Measurements from ENCODE around the gene CTNNA3. TPM values are rescaled to one million over a fixed set of nuclear protein-coding genes. Genes with fewer than 3 reads are reported as not detected.

The CTNNA3 gene
- total RNA-seq, 6 experiments from 2014 or later, result 0.19 to 3.6 (median 1.2) TPM

- TF ChIP-seq POLR2A (IDR thresholded peaks at IDR 0.05), result no peak
- TF ChIP-seq, protein P1, sequence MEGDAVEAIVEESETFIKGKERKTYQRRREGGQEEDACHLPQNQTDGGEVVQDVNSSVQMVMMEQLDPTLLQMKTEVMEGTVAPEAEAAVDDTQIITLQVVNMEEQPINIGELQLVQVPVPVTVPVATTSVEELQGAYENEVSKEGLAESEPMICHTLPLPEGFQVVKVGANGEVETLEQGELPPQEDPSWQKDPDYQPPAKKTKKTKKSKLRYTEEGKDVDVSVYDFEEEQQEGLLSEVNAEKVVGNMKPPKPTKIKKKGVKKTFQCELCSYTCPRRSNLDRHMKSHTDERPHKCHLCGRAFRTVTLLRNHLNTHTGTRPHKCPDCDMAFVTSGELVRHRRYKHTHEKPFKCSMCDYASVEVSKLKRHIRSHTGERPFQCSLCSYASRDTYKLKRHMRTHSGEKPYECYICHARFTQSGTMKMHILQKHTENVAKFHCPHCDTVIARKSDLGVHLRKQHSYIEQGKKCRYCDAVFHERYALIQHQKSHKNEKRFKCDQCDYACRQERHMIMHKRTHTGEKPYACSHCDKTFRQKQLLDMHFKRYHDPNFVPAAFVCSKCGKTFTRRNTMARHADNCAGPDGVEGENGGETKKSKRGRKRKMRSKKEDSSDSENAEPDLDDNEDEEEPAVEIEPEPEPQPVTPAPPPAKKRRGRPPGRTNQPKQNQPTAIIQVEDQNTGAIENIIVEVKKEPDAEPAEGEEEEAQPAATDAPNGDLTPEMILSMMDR (IDR thresholded peaks at IDR 0.05), result no peak
- Histone ChIP-seq H3K4me1 (peaks cover 0 to 3% (median 0%) of the 10 kb centered on the region in 4 donors), H3K9me3 (no peaks in the 10 kb centered on the region), H3K27ac (no peak overlapping the region), H3K27me3 (no peaks in the 10 kb centered on the region), H3K4me3 (no peak overlapping the region), H3K36me3 (no peaks in the 10 kb centered on the region)
- no peak for DNase-seq
- WGBS (ENCODE audit: insufficient coverage, low coverage, low lambda C conversion rate, missing lambda C conversion rate), result 46% methylated on average over 3 of the region's 3 CpGs
- intact Hi-C loops (cut with DNase I), result no loop called here
- ATAC-seq, result peak; percentile 46 to 86 (median 71)
These were observed 1317.7 kb downstream of the CTNNA3 start for GRCh38 chr10:66378117-66378876.

DNA sequence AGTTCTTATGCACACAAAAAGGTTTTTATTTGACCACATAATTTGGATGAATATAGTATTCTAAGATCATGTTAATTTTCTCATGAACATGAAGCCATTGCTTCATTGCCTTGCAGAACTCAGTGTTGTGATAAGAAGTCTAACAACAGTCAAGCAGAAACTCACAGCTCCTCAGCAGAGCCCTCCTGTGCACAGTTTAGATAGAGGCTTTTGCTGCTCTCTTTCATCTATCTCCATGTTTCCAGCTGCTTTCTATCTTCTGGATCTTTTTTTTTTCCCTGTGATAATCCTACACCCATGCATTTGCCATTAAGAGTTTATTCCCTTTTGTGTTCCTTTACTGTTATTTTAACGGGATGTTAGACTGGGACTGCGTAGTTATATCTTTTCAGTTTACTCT lies 1327.8 kb downstream of the CTNNA3 start:
- TF ChIP-seq, protein P1 (IDR thresholded peaks at IDR 0.05), result no peak
- TF ChIP-seq POLR2A (IDR thresholded peaks at IDR 0.05), result no peak
- ATAC-seq (no peak), DNase-seq (no peak)
- Histone ChIP-seq H3K27me3 (no peaks in the 10 kb centered on the region), H3K4me3 (no peak overlapping the region), H3K27ac (no peak overlapping the region), H3K4me1 (no peaks in the 10 kb centered on the region), H3K36me3 (no peaks in the 10 kb centered on the region), H3K9me3 (no peaks in the 10 kb centered on the region)
- intact Hi-C loops (cut with DNase I), result no loop called here
- 100% methylated on average over 2 of the region's 2 CpGs for WGBS (ENCODE audit: insufficient coverage, low coverage, low lambda C conversion rate, missing lambda C conversion rate)

DNA sequence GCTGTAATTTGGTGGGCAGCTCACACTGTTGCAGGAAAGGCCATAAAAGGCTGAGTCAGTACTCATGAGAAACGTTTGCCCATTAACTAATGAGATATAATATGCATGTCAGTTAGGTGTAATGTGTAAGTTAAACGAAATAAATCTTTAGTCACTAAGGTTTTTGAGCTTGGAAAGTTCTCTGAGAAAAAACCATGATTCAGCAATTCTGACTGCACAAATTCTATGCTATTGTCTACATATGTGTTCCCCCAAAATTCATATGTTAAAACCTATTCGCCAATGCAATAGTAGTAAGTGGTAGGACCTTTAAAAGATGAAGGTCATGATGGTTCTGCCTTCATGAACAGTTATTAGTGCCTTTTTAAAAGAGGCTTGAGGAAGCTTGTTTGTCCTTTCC lies 1329.8 kb downstream of the CTNNA3 start:
- ATAC-seq (no peak), DNase-seq (no peak)
- no peak for TF ChIP-seq POLR2A (IDR thresholded peaks at IDR 0.05)
- TF ChIP-seq, protein P1 (IDR thresholded peaks at IDR 0.05), result no peak
- WGBS (ENCODE audit: insufficient coverage, low coverage, low lambda C conversion rate, missing lambda C conversion rate), result 55% methylated on average over 3 of the region's 3 CpGs
- H3K27ac ChIP-seq, result no peak overlapping the region
- H3K4me3 ChIP-seq, result no peak overlapping the region
- no peaks in the 10 kb centered on the region for H3K4me1 ChIP-seq
- H3K27me3 ChIP-seq, result no peaks in the 10 kb centered on the region
- intact Hi-C loops (cut with DNase I), result no loop called here
- H3K9me3 ChIP-seq, result no peaks in the 10 kb centered on the region
- no peaks in the 10 kb centered on the region for H3K36me3 ChIP-seq

DNA sequence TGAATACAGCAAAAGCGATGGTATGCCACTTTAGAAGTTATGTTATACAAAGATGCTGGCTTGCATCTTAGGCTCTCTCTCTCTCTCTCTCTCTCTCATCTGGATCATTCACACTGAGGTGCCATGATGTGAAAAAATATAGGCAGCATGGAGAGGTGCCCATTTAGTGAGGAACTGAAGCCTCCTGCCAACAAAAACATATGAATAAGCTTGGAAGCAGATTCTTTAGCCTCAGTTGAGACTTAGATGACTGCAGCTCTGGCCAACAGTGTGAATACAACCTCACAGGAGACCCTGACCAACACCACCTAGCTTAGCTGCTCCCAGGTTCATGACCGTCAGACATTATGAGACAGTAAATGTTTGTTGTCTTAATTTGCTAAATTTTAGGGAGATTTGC lies 1330.3 kb downstream of the CTNNA3 start:
- intact Hi-C loops (cut with DNase I), result no loop called here
- 92% methylated on average over 2 of the region's 2 CpGs for WGBS (ENCODE audit: insufficient coverage, low coverage, low lambda C conversion rate, missing lambda C conversion rate)
- no peaks in the 10 kb centered on the region for H3K9me3 ChIP-seq
- no peak overlapping the region for H3K4me3 ChIP-seq
- H3K27me3 ChIP-seq, result no peaks in the 10 kb centered on the region
- no peak overlapping the region for H3K27ac ChIP-seq
- ATAC-seq, result no peak
- H3K36me3 ChIP-seq, result no peaks in the 10 kb centered on the region
- DNase-seq, result no peak
- no peaks in the 10 kb centered on the region for H3K4me1 ChIP-seq
- TF ChIP-seq, protein P1 (IDR thresholded peaks at IDR 0.05), result no peak
- no peak for TF ChIP-seq POLR2A (IDR thresholded peaks at IDR 0.05)

Measured in right lobe of liver (tissue), 6 donors.